Smooth muscle cell of the brain vasculature (primary cell): Measurements from ENCODE around the gene VCPKMT.
"Not testable (repeated sequence)": the region's sequence is repeated elsewhere in the genome, so short reads cannot be mapped to it uniquely, and the experiment has no call there.

Experiments used
- DNase-seq: peaks from one replicate; pipeline ENCODE4 v3.0.0-alpha.2; 2012; ENCODE audit warnings: low read depth, low spot score

The VCPKMT gene

DNA sequence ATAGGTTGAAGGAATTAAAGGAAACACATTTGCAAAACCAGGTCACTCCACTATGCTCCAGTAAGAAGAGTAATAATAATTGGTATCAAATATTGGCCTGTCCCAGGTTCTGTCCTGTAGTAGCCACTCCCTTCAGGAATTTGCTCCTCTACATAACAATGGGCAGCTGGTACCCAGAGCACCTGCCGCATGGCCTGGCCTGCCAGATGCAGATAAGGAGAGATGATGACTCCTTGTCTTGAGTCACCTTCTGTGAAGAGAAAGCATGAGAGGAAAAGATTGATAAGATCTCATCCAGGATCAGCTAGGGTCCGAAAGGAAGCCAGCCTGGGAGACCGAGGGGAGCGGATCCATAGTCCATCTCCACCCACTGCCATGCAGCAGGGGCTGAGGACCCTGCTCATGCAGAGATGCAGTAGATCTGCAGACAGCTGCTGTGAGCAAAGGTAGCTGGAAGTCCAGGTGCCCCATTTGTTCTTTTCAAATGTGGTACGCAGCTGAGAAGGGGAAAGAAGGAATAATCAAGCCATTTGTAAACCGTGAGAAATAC lies 24.3 kb downstream of the VCPKMT start:
- DNase-seq, result no peak

DNA sequence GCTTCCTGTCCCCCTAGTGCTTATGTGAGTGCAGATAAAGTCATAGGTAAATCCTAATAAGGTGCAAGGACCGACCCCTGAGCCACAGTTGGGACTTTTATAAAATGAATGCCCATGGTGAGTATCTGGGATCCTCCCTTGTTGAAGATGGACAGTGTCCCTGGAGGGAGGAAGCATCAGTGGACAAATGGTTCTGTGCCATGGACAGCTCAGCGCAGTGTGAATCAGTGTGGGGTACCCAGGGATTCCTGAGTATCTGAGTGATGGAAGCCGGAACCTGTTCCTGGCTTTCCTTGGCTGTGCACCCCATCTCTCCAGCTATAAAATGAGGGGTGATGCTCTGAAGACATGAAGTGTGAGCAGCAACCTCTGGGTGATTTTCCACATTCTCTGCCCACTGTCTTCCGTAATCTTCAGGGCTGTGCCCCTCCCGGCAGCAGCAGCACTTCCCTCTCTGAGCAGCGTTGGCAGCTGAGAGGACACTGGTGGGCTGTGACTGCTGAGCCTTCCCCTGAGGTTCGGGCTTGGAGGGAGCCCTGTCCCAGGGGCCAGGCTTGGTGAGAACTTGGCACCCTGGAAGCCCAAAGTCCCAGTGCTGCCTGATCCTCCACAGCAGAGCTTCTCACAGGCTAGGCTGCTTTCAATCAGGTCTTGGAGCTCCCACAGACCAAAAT lies 25.0 kb downstream of the VCPKMT start:
- no peak for DNase-seq

DNA sequence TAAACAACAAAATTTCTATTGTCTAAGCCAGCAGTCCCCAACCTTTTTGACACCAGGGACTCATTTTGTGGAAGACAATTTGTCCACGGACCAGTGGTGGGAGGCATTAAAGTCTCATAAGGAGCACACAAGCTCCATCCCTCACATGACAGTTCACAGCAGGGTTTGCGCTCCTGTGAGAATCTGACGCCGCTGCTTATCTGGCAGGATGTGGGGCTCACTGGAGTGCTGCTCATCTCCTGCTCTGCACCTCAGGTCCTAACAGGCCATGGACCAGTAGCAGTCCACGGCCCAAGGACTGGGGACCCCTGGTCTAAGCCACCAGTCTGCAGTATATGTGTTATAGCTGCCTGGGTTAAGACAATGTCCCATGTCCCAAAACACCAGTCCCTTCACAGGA lies 27.2 kb downstream of the VCPKMT start:
- DNase-seq, result no peak

DNA sequence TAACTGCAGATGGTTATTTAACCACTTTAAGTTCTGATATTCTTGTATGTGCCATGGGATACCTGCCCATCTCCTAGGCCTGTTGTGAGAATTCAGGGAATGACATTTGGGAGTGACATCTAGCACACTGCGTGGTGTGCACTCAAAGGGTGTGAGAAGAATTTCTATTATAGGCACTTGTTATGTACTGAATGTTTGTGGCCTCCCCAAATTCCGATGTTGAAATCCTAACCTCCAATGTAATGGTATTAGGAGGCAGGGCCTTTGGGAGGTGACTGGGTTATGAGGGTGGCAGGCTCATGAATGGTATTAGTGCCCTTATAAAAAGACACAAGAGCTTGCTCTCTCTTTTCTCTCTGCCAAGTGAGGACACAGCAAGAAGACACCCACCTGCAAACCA lies 27.6 kb downstream of the VCPKMT start:
- no peak for DNase-seq

DNA sequence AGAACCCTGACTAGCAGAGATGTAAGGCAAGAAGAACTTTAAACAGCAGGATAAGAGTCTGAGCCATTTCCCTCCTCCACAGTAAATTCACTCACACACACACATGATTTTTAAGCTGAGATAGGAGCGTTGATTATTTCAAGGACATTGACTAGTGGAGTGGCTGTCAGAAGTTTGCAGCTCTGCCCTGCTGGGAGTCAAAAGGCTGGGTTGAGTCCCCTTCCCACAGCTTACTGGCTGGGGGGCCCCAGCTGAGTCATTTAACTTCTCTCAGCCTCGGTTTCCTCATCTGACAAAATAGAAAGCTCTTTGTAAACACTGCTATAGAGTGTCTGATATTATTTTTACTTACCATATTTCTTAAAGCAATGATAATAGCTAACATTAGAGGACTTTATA lies 28.3 kb downstream of the VCPKMT start:
- DNase-seq, result no peak

DNA sequence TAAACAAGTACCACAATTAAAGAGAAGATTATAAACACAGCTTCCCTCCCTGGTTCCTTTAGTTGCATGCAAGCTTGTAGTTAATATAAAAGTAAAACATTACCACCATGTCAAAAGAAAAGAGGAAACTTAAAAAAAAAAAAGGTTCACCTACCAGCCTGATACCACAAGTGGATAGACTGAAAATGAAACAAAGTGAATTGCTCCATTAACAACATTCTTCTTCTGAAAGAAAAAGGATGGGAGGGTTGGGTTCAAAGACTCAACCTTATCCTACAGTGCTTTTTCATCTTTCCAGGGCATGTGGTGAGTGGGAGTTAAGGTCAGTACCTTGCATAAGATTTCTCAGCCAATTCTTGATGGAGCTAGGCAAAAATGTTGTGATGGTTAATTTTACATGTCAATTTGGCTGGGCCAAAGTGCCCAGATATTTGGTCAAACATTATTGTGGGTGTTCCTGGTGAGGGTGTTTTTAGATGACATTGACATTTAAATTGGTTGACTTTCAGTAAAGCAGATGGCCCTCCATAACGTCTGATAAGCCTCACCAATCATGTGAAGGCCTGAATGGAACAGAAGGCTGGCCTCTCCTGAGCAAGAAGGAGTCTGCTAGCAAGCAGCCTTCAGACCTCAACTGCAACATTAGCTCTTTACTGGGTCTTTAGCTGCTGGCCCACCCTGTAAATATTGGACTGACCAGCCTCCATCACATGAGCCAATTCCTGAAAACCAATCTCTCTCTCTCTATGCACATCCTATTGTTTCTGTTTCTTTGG lies 28.8 kb downstream of the VCPKMT start:
- no peak for DNase-seq

DNA sequence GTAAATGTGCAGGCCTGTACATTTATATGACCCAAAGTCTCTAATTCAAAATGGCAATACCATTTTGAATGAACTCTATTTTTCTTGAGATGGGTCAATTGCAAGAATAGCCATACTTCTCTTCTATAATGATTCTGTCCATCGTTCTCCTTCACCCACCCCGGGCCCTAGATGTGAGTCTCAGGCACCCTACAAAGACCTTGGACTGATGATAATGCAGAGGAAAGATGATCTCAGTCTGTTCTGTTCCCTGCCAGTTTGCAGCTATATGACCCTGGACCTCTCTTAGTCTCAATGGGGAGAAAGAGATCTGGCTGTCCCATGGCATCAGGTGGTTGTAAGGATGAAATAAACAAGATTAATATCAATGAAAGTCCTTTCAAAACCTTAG lies 30.1 kb downstream of the VCPKMT start:
- DNase-seq, result no peak

DNA sequence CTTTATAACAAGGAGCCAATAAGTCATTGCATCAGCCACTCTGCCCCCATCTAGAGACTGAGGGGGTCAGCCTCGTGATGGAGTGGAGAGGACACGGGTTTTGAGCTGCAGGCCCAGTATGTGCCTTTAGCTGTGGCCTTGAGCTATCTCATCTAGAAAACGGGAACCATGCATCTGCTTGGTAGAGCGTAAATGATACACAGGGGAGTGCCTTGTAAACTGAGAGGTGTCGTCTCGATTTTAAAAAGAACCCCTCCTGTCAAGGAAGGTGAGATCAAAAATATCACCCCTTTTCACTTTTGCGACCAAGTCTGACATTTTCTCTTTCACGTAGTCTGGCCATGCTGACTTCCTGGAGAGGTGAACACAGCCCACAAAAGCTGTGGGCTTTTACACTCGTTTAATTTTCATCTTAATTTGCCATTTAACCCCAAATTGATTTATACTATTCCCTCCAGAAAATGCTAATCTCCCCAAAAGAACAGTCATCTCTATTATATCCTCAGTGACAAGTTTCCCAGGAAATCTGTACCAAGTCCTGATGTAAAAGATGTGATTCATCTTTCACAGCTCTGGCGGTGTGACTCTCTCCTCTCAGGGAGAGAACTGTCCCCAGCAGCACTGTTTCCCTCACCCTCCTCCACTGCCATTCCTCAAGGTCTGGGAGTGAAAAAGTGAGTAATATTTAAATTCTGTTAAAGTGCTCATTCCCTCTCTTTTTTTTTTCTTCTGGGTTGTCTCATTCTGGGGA lies 30.6 kb downstream of the VCPKMT start:
- DNase-seq, result no peak

DNA sequence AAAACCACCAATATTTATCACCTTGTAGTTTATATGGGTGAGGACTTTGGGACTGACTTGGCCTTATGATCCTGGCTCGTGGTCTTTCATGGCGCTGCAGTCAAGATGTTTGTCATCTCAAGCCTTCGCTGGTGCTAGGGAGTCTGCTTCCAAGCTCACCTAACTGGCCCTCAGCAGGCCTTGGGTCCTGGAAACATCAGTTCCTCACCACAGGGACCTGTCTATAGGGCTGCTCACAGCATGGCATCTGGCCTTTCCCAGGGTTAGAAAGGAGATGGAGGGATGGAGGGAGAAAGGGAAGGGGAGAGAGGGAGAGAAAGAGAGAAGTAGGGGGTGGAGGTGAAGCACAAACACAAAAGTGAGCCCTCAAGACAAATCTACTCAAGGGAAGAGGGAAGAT lies 31.7 kb downstream of the VCPKMT start:
- no peak for DNase-seq

DNA sequence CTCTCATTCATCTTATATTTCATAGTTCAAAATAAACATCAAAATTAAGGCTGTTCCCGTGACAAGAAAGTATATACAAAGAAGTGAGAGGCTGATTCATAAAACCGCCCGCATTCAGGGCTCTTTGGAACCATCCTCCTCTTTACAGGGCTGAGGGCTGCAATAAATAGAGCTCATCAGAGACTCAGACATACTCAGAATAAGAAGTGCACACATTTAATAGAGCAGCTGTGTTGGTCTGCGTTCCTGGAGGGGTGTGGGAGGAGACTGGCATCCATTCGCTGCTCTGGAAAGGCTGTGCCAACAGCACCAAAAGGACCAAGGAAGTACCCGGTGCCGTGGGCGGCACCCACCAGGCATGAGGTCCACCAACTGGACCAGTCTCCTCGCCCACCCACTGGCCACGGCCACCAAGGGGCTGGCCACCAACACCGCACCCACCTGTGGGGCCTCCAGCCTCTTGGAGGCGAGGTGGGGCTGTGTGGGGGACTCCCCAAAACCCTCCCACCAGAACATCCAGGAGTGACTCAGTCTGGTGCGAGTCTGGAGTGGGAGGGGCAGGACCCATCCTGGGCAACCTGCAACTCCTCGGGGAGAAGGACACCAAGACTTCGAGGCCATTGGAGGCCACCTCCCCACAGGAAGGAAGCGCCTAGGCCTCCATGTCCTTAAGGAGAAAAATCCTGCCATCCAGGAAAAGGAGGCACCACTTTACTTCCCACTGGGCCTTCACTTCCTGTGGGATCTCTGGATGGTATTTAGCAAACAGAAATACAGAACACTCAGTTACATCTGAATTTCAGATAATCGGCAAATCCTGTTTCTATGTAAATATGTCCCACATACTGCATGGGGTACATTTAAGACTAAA lies 32.7 kb downstream of the VCPKMT start:
- no peak for DNase-seq

DNA sequence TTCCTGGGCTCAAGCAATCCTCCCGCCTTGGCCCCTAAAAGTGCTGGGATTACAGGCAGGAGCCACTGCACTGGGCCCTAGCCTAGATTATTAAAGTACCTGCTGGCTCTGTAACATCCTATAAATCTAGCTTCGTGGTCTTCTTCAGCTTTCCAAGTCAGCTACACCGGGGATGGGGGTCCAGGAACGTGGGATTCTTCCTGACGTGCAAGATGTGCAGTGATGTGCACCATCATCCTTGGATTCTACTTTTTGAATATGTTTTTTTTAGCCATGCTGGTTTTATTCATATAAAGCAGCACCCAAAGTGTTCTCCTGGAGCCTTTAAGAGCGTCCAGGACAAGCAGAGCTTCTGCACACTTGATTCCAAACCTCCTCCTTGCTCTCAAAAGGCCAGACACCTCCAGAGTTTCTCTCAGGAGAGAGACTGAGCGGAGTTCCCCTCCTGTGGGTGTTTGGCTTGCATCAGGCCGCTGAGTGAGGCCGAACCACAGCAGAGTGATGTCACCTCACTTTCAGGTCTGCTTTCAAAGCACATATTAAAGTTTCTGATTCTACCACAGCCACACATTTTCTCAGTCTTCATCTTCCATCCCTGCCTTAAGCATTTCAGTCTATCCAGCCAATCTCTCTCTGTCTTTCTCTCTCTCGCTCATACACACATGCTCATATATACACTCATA lies 33.4 kb downstream of the VCPKMT start:
- DNase-seq, result no peak

DNA sequence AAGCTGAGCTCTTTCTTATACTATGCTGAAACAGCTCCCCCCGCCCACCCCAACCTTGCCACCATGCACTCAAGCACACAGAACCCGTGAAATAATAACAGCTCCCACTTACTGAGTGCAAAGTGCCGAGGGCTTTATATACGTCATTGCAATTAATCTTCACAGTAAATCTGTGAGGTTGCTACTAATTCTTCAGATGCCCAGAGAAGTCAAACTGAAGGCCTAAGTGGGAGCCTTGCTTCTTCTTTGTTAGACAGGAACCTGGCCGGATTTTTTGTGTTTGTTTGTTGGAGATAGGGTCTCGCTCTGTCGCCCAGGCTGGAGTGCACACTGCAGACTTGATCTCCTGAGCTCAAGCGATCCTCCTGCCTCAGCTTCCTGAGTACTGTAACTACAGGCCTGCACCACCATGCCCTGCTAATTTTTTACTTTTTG lies 34.0 kb downstream of the VCPKMT start:
- DNase-seq, result no peak

DNA sequence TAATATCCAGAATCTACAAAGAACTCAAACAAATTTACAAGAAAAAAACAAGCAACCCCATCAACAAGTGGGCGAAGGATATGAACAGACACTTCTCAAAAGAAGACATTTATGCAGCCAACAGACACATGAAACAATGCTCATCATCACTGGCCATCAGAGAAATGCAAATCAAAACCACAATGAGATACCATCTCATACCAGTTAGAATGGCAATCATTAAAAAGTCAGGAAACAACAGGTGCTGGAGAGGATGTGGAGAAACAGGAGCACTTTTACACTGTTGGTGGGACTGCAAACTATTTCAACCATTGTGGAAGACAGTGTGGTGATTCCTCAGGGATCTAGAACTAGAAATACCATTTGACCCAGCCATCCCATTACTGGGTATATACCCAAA lies 37.3 kb downstream of the VCPKMT start:
- not testable (repeated sequence) for DNase-seq

DNA sequence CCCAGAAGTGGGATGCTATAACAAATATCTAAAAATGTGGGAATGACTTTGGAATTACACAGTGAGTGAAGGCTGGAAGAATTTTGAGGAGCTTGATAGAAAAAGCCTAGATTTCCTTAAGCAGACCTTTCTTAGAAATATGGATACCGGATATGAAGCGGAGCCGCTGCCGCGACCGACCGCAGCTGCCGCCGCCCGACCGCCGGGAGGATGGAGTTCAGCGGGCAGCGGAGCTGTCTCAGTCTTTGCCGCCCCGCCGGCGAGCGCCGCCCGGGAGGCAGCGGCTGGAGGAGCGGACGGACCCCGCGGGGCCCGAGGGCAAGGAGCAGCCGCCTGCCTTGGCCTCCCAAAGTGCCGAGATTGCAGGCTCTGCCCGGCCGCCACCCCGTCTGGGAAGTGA lies 42.7 kb downstream of the VCPKMT start:
- not testable (repeated sequence) for DNase-seq

DNA sequence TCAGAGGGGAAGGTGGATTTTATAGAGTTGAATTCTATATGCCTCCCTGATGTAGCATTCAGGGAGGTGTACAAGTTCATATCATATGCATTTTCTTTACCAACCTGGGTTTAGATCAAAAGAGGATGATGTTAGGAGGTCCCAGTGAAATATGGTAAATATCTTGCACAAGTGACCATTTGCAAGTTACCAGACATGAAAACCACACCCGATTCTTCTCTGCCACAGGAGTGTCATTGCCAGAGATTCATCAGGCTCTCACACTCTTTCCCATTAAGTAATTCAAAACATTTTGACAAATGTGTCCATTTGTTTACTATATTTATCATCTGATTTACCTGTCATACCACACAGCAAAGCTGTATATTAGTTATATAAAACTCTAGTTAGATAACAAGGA lies 44.0 kb downstream of the VCPKMT start:
- DNase-seq, result no peak

DNA sequence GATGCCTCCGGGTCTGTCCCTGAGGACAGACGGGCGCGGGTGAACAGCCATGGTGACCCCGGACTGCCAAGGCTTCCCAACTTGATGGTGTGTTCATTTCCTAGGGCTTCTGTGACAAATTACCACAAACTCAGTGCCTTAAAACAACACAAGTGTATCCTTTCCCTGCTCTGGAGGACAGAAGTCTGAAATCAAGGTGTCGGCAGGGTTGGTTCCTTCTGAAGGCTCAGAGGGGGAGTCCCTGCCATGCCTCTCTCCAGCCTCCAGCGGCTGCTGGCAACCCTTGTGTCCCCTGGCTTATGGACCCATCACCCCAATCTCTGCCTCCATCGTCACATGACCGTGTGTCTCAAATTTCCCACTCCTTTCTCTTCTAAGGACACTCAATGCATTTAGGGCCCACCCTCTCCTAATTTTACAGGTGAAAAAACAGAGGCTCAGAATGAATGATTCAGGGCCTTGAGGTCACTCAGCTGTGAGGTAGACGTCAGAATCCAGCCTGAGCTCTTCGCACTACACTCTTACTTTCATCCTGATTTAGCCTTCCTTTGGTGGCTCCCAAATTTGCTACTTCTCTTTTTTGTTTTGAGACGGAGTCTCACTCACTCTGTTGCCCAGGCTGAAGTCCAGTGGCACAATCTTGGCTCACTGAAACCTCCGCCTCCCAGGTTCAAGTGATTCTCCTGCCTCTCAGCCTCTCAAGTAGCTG lies 45.4 kb downstream of the VCPKMT start:
- DNase-seq, result no peak

DNA sequence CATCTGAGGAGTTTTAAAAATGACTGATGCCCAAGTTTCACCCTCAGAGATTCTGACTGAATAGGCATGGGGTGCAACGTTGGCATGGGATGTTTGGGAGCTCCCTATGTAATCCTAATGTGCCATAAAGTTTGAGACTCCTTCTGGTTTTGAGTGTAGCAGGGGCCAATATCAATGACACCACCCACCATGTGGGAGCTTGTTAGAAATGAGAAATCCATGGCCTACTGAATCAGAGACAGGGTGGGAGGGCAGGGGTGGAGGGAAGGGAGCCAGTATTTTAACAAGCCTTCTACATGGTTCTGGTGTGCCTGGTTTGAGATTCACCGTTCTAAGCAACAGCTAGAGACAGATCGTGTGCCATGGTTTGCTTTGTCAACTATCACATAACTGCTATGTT lies 46.1 kb downstream of the VCPKMT start:
- no peak for DNase-seq

DNA sequence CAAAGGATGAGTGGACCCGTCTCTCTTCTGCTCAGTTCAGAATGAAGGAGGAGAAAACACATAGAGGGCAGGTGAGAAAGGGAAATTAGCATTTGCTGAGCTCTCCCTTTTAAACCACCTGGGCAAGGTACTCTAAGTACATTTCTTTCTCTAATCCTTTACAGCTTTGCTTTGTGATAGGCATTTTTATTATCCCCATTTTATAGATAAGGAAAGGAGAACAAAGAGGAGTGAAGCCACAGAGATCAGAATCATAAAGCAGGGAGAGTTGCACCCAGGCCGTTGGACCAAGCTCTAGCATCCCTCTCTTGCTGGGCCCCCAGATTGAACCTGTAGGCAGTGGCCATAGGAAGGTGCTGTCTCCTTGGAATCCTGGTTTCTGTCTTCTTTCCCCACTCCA lies 47.0 kb downstream of the VCPKMT start:
- no peak for DNase-seq

DNA sequence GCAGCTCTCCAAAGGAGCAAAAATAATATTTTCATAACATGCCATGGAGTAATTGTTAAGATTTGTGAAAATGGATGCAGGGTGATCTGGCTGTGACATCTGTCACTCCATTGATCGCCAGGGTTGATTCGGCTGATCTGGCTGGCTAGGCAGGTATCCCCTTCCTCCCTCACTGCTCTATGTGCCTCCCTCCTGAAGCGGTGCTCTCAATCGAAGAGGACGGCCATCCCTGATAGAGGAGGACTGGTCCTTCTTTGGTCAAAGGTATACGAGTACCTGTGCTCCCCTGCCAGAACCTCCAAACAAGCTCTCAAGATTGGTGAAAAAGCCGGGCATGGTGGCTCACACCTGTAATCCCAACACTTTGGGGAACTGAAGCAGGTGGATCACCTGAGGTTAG lies 47.9 kb downstream of the VCPKMT start:
- no peak for DNase-seq
